ENCODE data around the gene ACBD4. TPM values are rescaled to one million over a fixed set of nuclear protein-coding genes. Genes with fewer than 3 reads are reported as not detected.

The ACBD4 gene
- total and polyA plus RNA-seq, 2 of the 13 experiments (the other 11 are each of a cell fraction or from before 2014, with no cell fraction given): 16.1 to 26.9 TPM

DNA sequence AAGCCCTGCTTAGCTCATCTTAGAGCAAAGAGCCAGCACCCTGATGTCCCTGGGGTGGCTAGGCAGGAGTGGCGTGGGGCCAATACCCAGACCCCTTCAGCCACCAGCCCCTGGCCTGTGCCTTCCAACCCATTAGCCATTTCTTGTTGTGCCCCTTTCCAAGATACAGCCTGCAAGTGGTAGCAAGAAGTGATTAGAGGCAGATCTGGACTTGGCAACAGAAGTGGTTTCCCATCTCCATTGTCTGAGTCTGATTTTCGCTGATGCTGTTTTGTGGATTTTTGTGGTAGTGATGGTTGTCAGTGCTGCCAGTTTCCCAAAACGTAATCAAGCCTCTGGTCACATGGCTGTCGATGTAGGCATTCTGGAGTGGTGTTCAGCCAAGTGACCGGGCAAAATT lies 28.9 kb upstream of the ACBD4 start:
- H2AFZ ChIP-seq (ENCODE audit: low read length): no peak overlapping the region
- H3K4me2 ChIP-seq (ENCODE audit: low read depth, low read length): no peak overlapping the region
- no peaks in the 10 kb centered on the region for H4K20me1 ChIP-seq (ENCODE audit: insufficient read depth, low read length)
- H3K79me2 ChIP-seq (ENCODE audit: insufficient read depth, low read length): no peaks in the 10 kb centered on the region
- peaks cover 41 to 61% of the 10 kb centered on the region in 2 experiments for H3K36me3 ChIP-seq (replicated peaks in 1 of 2; ENCODE audit: control insufficient read depth in 1 of 2, insufficient read depth in 2 of 2, low read length in 2 of 2)
- H3K27ac ChIP-seq (ENCODE audit: extremely low read length, insufficient read depth, low read length): no peak overlapping the region
- intact Hi-C loops (cut with micrococcal nuclease; ENCODE audit: unreplicated experiment) (no loop called here), in situ Hi-C loops (cut with HindIII; ENCODE audit: extremely low pct_ligation_motif_present, low pct_unique_long_range_greater_than_20kb) (loop anchor here (10.0 kb wide), 1 partner anchor 182 kb away; no protein-coding TSS in a partner anchor)
- H3K9me3 ChIP-seq (ENCODE audit: low read length): no peaks in the 10 kb centered on the region
- H3K27me3 ChIP-seq (ENCODE audit: control insufficient read depth in 1 of 2, insufficient read depth in 2 of 2, low read length in 2 of 2): no peaks in the 10 kb centered on the region
- POLR2A ChIA-PET: no interaction called here
- CTCF ChIA-PET (ENCODE audit: low intra/inter-chr PET ratio, low total read pairs): no interaction called here
- no peak overlapping the region for H3K9ac ChIP-seq (ENCODE audit: insufficient read depth, low read depth, low read length)
- ATAC-seq: no peak
- TF ChIP-seq ZKSCAN8 (CRISPR knock-in tag; IDR thresholded peaks at IDR 0.05; ENCODE audit: borderline replicate concordance) (no peak), SMARCC2 (IDR thresholded peaks at IDR 0.05) (no peak), RBM22 (optimal IDR thresholded peaks at IDR 0.05; ENCODE audit: low read length) (peak; percentile 95), PHF8 (CRISPR knock-in tag; IDR thresholded peaks at IDR 0.05) (no peak)
- no peak overlapping the region for H3K4me3 ChIP-seq (replicated peaks in 1 of 3; ENCODE audit: insufficient read depth in 1 of 3, low read depth in 2 of 3, low read length in 3 of 3)
- no TSS peak for BruUV-seq (replicated peaks)
- WGBS (ENCODE audit: low lambda C conversion rate): 90% methylated on average over 5 of the region's 5 CpGs
- peaks cover 37% of the 10 kb centered on the region for H3K4me1 ChIP-seq (ENCODE audit: insufficient read depth, low read length)
- no peak for DNase-seq (ENCODE audit: low spot score)
- FAIRE-seq: no peak

DNA sequence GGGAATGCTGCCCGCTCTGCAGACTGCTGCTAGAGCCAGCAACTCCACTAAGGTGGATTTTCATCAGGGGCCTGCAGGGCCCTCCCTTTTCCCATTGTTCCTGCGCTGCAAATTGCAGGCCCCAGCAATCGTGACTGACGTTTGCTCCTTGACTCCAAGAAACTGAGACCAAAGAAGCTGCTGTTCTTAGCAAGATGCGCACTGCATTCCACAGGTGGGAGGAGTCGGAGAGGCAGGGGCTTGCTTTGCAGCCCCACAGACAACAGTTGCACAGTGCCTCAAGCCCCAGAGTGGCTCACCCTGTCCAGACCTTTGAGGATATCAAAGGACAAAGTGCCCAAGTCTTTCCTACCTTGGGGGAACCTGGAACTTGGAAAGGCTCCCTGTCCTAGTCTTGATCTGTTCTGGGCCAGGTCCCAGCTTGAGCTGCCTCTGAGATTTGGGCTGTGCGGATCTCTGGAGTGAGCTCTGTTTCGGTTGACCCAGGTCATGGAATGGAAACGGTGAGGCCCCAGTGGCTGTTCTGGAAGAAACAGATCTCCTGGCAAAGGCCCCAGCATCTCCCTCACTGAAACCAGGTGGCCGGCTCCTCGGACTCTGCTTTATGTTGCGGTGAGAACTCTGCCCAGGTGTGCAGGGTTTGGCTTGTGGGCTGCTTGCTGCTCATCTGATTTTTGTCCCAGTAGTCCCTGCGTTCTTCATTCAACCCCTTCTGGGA lies 28.0 kb upstream of the ACBD4 start:
- in situ Hi-C loops (cut with HindIII; ENCODE audit: extremely low pct_ligation_motif_present, low pct_unique_long_range_greater_than_20kb): loop anchor here (10.0 kb wide), 1 partner anchor 183 kb away; no protein-coding TSS in a partner anchor

More for the DNA sequence above, 28.0 kb upstream of the ACBD4 start:
- Histone ChIP-seq H3K9ac (ENCODE audit: insufficient read depth, low read depth, low read length) (no peak overlapping the region), H3K27ac (ENCODE audit: extremely low read length, insufficient read depth, low read length) (no peak overlapping the region), H4K20me1 (ENCODE audit: insufficient read depth, low read length) (no peaks in the 10 kb centered on the region), H3K79me2 (ENCODE audit: insufficient read depth, low read length) (no peaks in the 10 kb centered on the region), H3K36me3 (replicated peaks in 1 of 2; ENCODE audit: control insufficient read depth in 1 of 2, insufficient read depth in 2 of 2, low read length in 2 of 2) (peaks cover 41 to 58% of the 10 kb centered on the region in 2 experiments), H3K4me2 (ENCODE audit: low read depth, low read length) (no peak overlapping the region), H3K4me3 (replicated peaks in 1 of 3; ENCODE audit: insufficient read depth in 1 of 3, low read depth in 2 of 3, low read length in 3 of 3) (no peak overlapping the region), H3K27me3 (ENCODE audit: control insufficient read depth in 1 of 2, insufficient read depth in 2 of 2, low read length in 2 of 2) (no peaks in the 10 kb centered on the region), H3K9me3 (ENCODE audit: low read length) (no peaks in the 10 kb centered on the region), H3K4me1 (ENCODE audit: insufficient read depth, low read length) (peaks cover 35% of the 10 kb centered on the region), H2AFZ (ENCODE audit: low read length) (no peak overlapping the region)
- no TSS peak for BruUV-seq (replicated peaks)
- ChIA-PET CTCF (ENCODE audit: low intra/inter-chr PET ratio, low total read pairs) (interaction anchor here (1.9 kb wide), 1 partner anchor 25 kb away, joined by 12 read pairs; the partner anchor contains the start of gene PLCD3), POLR2A (interaction anchor here (2.4 kb wide), 1 partner anchor 17 kb away, joined by 14 read pairs; no protein-coding TSS in a partner anchor)
- no peak for DNase-seq (ENCODE audit: low spot score)
- 95% methylated on average over 12 of the region's 13 CpGs for WGBS (ENCODE audit: low lambda C conversion rate)
- intact Hi-C loops (cut with micrococcal nuclease; ENCODE audit: unreplicated experiment): no loop called here
- no peak for ATAC-seq
- FAIRE-seq: no peak
- TF ChIP-seq ZSCAN31 (CRISPR knock-in tag; IDR thresholded peaks at IDR 0.05; ENCODE audit: low read depth) (no peak), CC2D1A (CRISPR knock-in tag; IDR thresholded peaks at IDR 0.05) (no peak), AGO2 (optimal IDR thresholded peaks at IDR 0.05; ENCODE audit: low read depth, low read length) (peak; percentile 39), PHF5A (CRISPR knock-in tag; IDR thresholded peaks at IDR 0.05; ENCODE audit: low read depth, unreplicated experiment) (no peak), ATM (IDR thresholded peaks at IDR 0.05; ENCODE audit: borderline replicate concordance) (no peak), ZNF891 (CRISPR knock-in tag; IDR thresholded peaks at IDR 0.05) (0 out of 2 replicates have a peak, but pooled peaks have one; percentile 22), ISL2 (CRISPR knock-in tag; IDR thresholded peaks at IDR 0.05) (no peak), POLR2AphosphoS2 (IDR thresholded peaks at IDR 0.05; ENCODE audit: low read depth, low read length) (0 out of 2 replicates have a peak, but pooled peaks have one; percentile 5)
